ENCODE results near the gene VPS13D.

Gene VPS13D

GRCh38 chr1:12487520-12487919, 257.7 kb downstream of the VPS13D start:
- no peak for TF ChIP-seq CTCF (IDR thresholded peaks at IDR 0.05; ENCODE audit: poor library complexity, severe bottlenecking)

GRCh38 chr1:12488666-12489354, 259.0 kb downstream of the VPS13D start:
- Histone ChIP-seq H3K4me3 (ENCODE audit: severe bottlenecking) (no peak overlapping the region), H3K36me3 (ENCODE audit: low read depth) (no peaks in the 10 kb centered on the region), H3K4me1 (ENCODE audit: insufficient read depth, poor library complexity, severe bottlenecking) (peaks cover 22% of the 10 kb centered on the region), H3K9me3 (ENCODE audit: severe bottlenecking) (no peaks in the 10 kb centered on the region), H3K27me3 (ENCODE audit: insufficient read depth, poor library complexity, severe bottlenecking) (no peaks in the 10 kb centered on the region), H3K27ac (ENCODE audit: poor library complexity, severe bottlenecking) (peak overlapping the region; percentile 54)
- no peak for DNase-seq (ENCODE audit: low spot score)
- ATAC-seq (ENCODE audit: low read depth), result peak; percentile 96
- TF ChIP-seq CTCF (IDR thresholded peaks at IDR 0.05; ENCODE audit: poor library complexity, severe bottlenecking), result no peak

More at GRCh38 chr1:12487520-12487919, 257.7 kb downstream of the VPS13D start:
- Histone ChIP-seq H3K4me1 (ENCODE audit: insufficient read depth, poor library complexity, severe bottlenecking) (peaks cover 22% of the 10 kb centered on the region), H3K27me3 (ENCODE audit: insufficient read depth, poor library complexity, severe bottlenecking) (no peaks in the 10 kb centered on the region), H3K27ac (ENCODE audit: poor library complexity, severe bottlenecking) (no peak overlapping the region), H3K9me3 (ENCODE audit: severe bottlenecking) (no peaks in the 10 kb centered on the region), H3K36me3 (ENCODE audit: low read depth) (no peaks in the 10 kb centered on the region), H3K4me3 (ENCODE audit: severe bottlenecking) (no peak overlapping the region)
- ATAC-seq (ENCODE audit: low read depth) (no peak), DNase-seq (ENCODE audit: low spot score) (no peak)

DNA sequence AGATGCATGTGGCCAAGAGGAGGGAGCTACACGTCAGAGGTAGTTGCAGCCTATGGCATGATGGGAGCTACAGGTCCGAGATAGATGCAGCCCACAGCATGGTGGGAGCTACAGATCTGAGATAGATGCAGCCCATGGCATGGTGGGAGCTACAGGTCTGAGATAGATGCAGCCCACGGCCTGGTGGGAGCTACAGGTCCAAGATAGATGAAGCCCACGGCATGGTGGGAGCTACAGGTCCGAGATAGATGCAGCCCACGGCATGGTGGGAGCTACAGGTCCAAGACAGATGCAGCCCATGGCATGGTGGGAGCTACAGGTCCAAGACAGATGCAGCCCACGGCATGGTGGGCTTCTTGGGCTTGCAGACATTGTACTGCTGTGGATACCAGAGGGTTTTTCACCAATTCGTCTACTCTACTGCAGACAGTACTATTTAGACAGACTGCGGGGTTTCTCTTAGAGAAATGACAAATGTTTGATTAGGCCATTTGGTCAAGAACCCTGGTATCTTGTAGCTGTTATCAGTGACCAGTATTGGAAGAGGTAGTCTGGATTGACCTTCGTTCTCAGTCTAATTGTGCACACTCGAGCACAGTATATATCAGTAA, 260.8 kb downstream of the VPS13D start:
- H3K27ac ChIP-seq (ENCODE audit: poor library complexity, severe bottlenecking), result no peak overlapping the region
- no peak overlapping the region for H3K4me3 ChIP-seq (ENCODE audit: severe bottlenecking)
- no peaks in the 10 kb centered on the region for H3K36me3 ChIP-seq (ENCODE audit: low read depth)
- ATAC-seq (ENCODE audit: low read depth), result no peak
- no peak for TF ChIP-seq CTCF (IDR thresholded peaks at IDR 0.05; ENCODE audit: poor library complexity, severe bottlenecking)
- H3K27me3 ChIP-seq (ENCODE audit: insufficient read depth, poor library complexity, severe bottlenecking), result no peaks in the 10 kb centered on the region
- H3K9me3 ChIP-seq (ENCODE audit: severe bottlenecking), result no peaks in the 10 kb centered on the region
- no peak for DNase-seq (ENCODE audit: low spot score)
- H3K4me1 ChIP-seq (ENCODE audit: insufficient read depth, poor library complexity, severe bottlenecking), result peaks cover 17% of the 10 kb centered on the region

- Histone ChIP-seq H3K36me3 (ENCODE audit: low read depth) (no peaks in the 10 kb centered on the region), H3K9me3 (ENCODE audit: severe bottlenecking) (no peaks in the 10 kb centered on the region), H3K4me3 (ENCODE audit: severe bottlenecking) (no peak overlapping the region), H3K27ac (ENCODE audit: poor library complexity, severe bottlenecking) (no peak overlapping the region), H3K4me1 (ENCODE audit: insufficient read depth, poor library complexity, severe bottlenecking) (peaks cover 14% of the 10 kb centered on the region), H3K27me3 (ENCODE audit: insufficient read depth, poor library complexity, severe bottlenecking) (no peaks in the 10 kb centered on the region)
- TF ChIP-seq CTCF (IDR thresholded peaks at IDR 0.05; ENCODE audit: poor library complexity, severe bottlenecking), result no peak
- ATAC-seq (ENCODE audit: low read depth) (no peak), DNase-seq (ENCODE audit: low spot score) (no peak)
Observed at GRCh38 chr1:12491656-12492055, 261.8 kb downstream of the VPS13D start.

DNA sequence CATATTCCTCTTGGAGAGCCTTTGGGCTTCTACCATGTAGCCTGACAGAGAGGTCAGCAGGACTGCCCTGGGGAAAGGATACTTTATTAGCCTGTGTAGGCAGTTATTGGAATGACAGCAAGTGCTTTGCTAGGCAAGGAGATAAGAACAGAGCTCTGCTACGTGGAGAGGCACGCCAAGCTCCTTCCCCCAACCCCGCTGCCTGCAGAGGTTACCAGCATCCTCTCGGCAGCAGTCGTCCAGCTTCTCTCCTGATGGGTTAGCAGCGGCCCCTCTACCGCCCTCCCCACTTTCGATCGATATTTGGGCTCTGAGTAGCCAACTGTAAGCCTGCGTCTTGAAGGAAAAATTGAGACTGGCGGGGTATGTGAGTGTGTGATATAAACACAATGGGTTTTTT, 265.9 kb downstream of the VPS13D start:
- DNase-seq (ENCODE audit: low spot score) (no peak), ATAC-seq (ENCODE audit: low read depth) (no peak)
- no peak for TF ChIP-seq CTCF (IDR thresholded peaks at IDR 0.05; ENCODE audit: poor library complexity, severe bottlenecking)
- no peaks in the 10 kb centered on the region for H3K9me3 ChIP-seq (ENCODE audit: severe bottlenecking)
- H3K4me1 ChIP-seq (ENCODE audit: insufficient read depth, poor library complexity, severe bottlenecking), result no peaks in the 10 kb centered on the region
- no peak overlapping the region for H3K4me3 ChIP-seq (ENCODE audit: severe bottlenecking)
- no peaks in the 10 kb centered on the region for H3K27me3 ChIP-seq (ENCODE audit: insufficient read depth, poor library complexity, severe bottlenecking)
- H3K27ac ChIP-seq (ENCODE audit: poor library complexity, severe bottlenecking), result no peak overlapping the region
- no peaks in the 10 kb centered on the region for H3K36me3 ChIP-seq (ENCODE audit: low read depth)
